Left hindlimb (tissue), 1 donor: Measurements from ENCODE around the gene PIK3C2G.

ENCODE experiments used
- DNase-seq: peaks from one replicate; pipeline ENCODE4 v3.0.0-alpha.2; 2018

Gene PIK3C2G

GRCh38 chr12:18570543-18570942 is 309.2 kb downstream of the PIK3C2G start:
- DNase-seq, result no peak

GRCh38 chr12:18576104-18576626 is 314.8 kb downstream of the PIK3C2G start:
- no peak for DNase-seq

GRCh38 chr12:18576648-18577047 is 315.3 kb downstream of the PIK3C2G start:
- no peak for DNase-seq

GRCh38 chr12:18578191-18578590 is 316.9 kb downstream of the PIK3C2G start:
- DNase-seq, result no peak

- no peak for DNase-seq
Observed at GRCh38 chr12:18580291-18580690, 319.0 kb downstream of the PIK3C2G start.

- no peak for DNase-seq
Observed at GRCh38 chr12:18580706-18581105, 319.4 kb downstream of the PIK3C2G start.

- no peak for DNase-seq
Observed at GRCh38 chr12:18581232-18581962, 320.1 kb downstream of the PIK3C2G start.

GRCh38 chr12:18583655-18584054 is 322.3 kb downstream of the PIK3C2G start:
- DNase-seq, result no peak

- DNase-seq, result no peak
Observed at GRCh38 chr12:18586581-18586980, 325.3 kb downstream of the PIK3C2G start.

GRCh38 chr12:18589316-18589715 is 328.0 kb downstream of the PIK3C2G start:
- no peak for DNase-seq

GRCh38 chr12:18591473-18591872 is 330.2 kb downstream of the PIK3C2G start:
- DNase-seq, result no peak

- no peak for DNase-seq
Observed at GRCh38 chr12:18595412-18595811, 334.1 kb downstream of the PIK3C2G start.

- DNase-seq, result peak; percentile 15
Observed at GRCh38 chr12:18601962-18602361, 340.6 kb downstream of the PIK3C2G start.

- no peak for DNase-seq
Observed at GRCh38 chr12:18612971-18613370, 351.7 kb downstream of the PIK3C2G start.

GRCh38 chr12:18620986-18621385 is 359.7 kb downstream of the PIK3C2G start:
- DNase-seq, result no peak

GRCh38 chr12:18629445-18629844 is 368.1 kb downstream of the PIK3C2G start:
- no peak for DNase-seq

- no peak for DNase-seq
Observed at GRCh38 chr12:18629916-18630315, 368.6 kb downstream of the PIK3C2G start.

GRCh38 chr12:18631339-18631738 is 370.0 kb downstream of the PIK3C2G start:
- DNase-seq, result no peak

GRCh38 chr12:18632848-18633247 is 371.5 kb downstream of the PIK3C2G start:
- no peak for DNase-seq

GRCh38 chr12:18634382-18634781 is 373.1 kb downstream of the PIK3C2G start:
- no peak for DNase-seq

- DNase-seq, result no peak
Observed at GRCh38 chr12:18640321-18640955, 379.1 kb downstream of the PIK3C2G start.

GRCh38 chr12:18643681-18644080 is 382.4 kb downstream of the PIK3C2G start:
- no peak for DNase-seq

- no peak for DNase-seq
Observed at GRCh38 chr12:18644564-18644963, 383.2 kb downstream of the PIK3C2G start.

GRCh38 chr12:18646286-18646890 is 385.1 kb downstream of the PIK3C2G start:
- no peak for DNase-seq
